Lung (tissue), 12 donors: ENCODE measurements around the gene LSG1. TPM values are rescaled to one million over a fixed set of nuclear protein-coding genes. Genes with fewer than 3 reads are reported as not detected.
"Not testable (repeated sequence)": the region's sequence is repeated elsewhere in the genome, so short reads cannot be mapped to it uniquely, and the experiment has no call there.

Experiments used
- ATAC-seq: fragments of 200-7000 bp; cut with Tn5 transposase; one replicate; pipeline ENCODE4 v1.9.1; 2020; ENCODE audit warnings: moderate number of reproducible peaks; ENCODE audit not compliant: insufficient read depth, low FRiP score
- DNase-seq, 3 donors: peaks; one replicate each; pipeline ENCODE4 v3.0.0-alpha.2; 2013 to 2017
- H3K27ac ChIP-seq, 2 donors: one replicate each; pipeline ENCODE4 v1.5.1; 2013; ENCODE audit warnings: mild to moderate bottlenecking in 2 of 2, moderate library complexity in 2 of 2, control low read depth in 1 of 2, inconsistent platforms in 1 of 2, low read depth in 1 of 2, low read length in 1 of 2
- H3K27me3 ChIP-seq, 3 donors: one replicate each; pipeline ENCODE4 v1.5.1; 2013; ENCODE audit warnings: low read length in 2 of 3; ENCODE audit not compliant: control insufficient read depth in 3 of 3, insufficient read depth in 3 of 3
- H3K36me3 ChIP-seq, 4 donors: one replicate each; pipeline ENCODE4 v1.5.1; 2013; ENCODE audit warnings: low read length in 4 of 4, mild to moderate bottlenecking in 1 of 4, moderate library complexity in 1 of 4; ENCODE audit not compliant: control insufficient read depth in 4 of 4, insufficient read depth in 4 of 4
- H3K4me1 ChIP-seq, 5 donors: one replicate each; pipeline ENCODE4 v1.5.1; 2013; ENCODE audit warnings: low read length in 5 of 5, mild to moderate bottlenecking in 2 of 5, moderate library complexity in 1 of 5; ENCODE audit not compliant: control insufficient read depth in 5 of 5, insufficient read depth in 5 of 5
- H3K4me3 ChIP-seq: one replicate; pipeline ENCODE4 v1.5.1; 2013; ENCODE audit warnings: mild to moderate bottlenecking, control low read depth, moderate library complexity
- H3K9ac ChIP-seq, 2 donors: one replicate each; pipeline ENCODE4 v1.5.1; 2013; ENCODE audit warnings: low read length in 2 of 2, control low read depth in 1 of 2; ENCODE audit not compliant: insufficient read depth in 1 of 2
- H3K9me3 ChIP-seq, 4 donors: one replicate each; pipeline ENCODE4 v1.5.1; 2013; ENCODE audit warnings: low read length in 3 of 4, mild to moderate bottlenecking in 1 of 4, moderate library complexity in 1 of 4; ENCODE audit not compliant: control insufficient read depth in 4 of 4, insufficient read depth in 3 of 4
- CTCF ChIP-seq: IDR thresholded peaks from 2 replicates; pipeline ENCODE4 v1.5.1; 2012; ENCODE audit warnings: mild to moderate bottlenecking; ENCODE audit errors: control extremely low read depth, extremely low read depth
- WGBS, 2 donors: extraction: QIAGEN DNeasy Blood & Tissue Kit; methylation state at CpG; one replicate each; pipeline ENCODE4 v1.1.7; 2013; 5-methylcytosine and 5-hydroxymethylcytosine counted together
- polyA plus RNA-seq, 2 donors: library from polyadenylated mRNA; stranded (reverse); fragments of 200-250 nt; gene quantifications; one replicate each; pipeline ENCODE4 v1.2.1, GENCODE V29; 2013
- total RNA-seq, 2 donors: library from RNA; depleted of rRNA in 1 of 2; stranded (reverse); fragments of >200 nt in 1 of 2; gene quantifications; one replicate each; pipeline ENCODE4 v1.2.1, GENCODE V29; 2014 to 2021
- donor health status: control.
- donor health status: control.
- donor health status: Bipolar disorder and iron deficiency.
- donor health status: healthy.
- donor health status: DM: yes; HTN: yes; CAD: no.

Gene LSG1
- total and polyA plus RNA-seq, 4 donors, result 19.4 to 37.4 (median 24.5) TPM

GRCh38 chr3:194632809-194633348 lies 39.1 kb downstream of the LSG1 start:
- no peaks in the 10 kb centered on the region for H3K27me3 ChIP-seq
- DNase-seq (peak; percentile 55 to 62 (median 59)), ATAC-seq (peak; percentile 13)
- peaks cover 0 to 8% (median 1%) of the 10 kb centered on the region in 4 donors for H3K9me3 ChIP-seq
- H3K27ac ChIP-seq, result peak overlapping the region; percentile 72 to 86
- H3K9ac ChIP-seq, result peak overlapping the region in 1 of 2 donors; percentile 67
- H3K36me3 ChIP-seq, result peaks cover 0 to 20% (median 5%) of the 10 kb centered on the region in 4 donors
- peak overlapping the region; percentile 62 for H3K4me3 ChIP-seq
- TF ChIP-seq CTCF, result no peak
- WGBS, 2 donors, result 1% methylated on average over 36 to 56 of the region's 56 CpGs
- H3K4me1 ChIP-seq, result peaks cover 0 to 6% (median 0%) of the 10 kb centered on the region in 5 donors

GRCh38 chr3:194632226-194632808 lies 39.7 kb downstream of the LSG1 start:
- H3K27ac ChIP-seq, result no peak overlapping the region
- ATAC-seq (no peak), DNase-seq (no peak)
- no peaks in the 10 kb centered on the region for H3K27me3 ChIP-seq
- peaks cover 0 to 6% (median 0%) of the 10 kb centered on the region in 5 donors for H3K4me1 ChIP-seq
- peaks cover 0 to 20% (median 7%) of the 10 kb centered on the region in 4 donors for H3K36me3 ChIP-seq
- peak overlapping the region; percentile 62 for H3K4me3 ChIP-seq
- WGBS, 2 donors, result 63 to 75% methylated on average over 11 of the region's 11 CpGs
- peak overlapping the region in 1 of 2 donors; percentile 67 for H3K9ac ChIP-seq
- peaks cover 0 to 8% (median 1%) of the 10 kb centered on the region in 4 donors for H3K9me3 ChIP-seq
- no peak for TF ChIP-seq CTCF

GRCh38 chr3:194631696-194632095 lies 40.3 kb downstream of the LSG1 start:
- ATAC-seq (no peak), DNase-seq (no peak)
- Histone ChIP-seq H3K9me3 (peaks cover 0 to 8% (median 1%) of the 10 kb centered on the region in 4 donors), H3K9ac (no peak overlapping the region), H3K36me3 (peaks cover 0 to 20% (median 9%) of the 10 kb centered on the region in 4 donors), H3K27ac (no peak overlapping the region), H3K27me3 (no peaks in the 10 kb centered on the region), H3K4me1 (peaks cover 0 to 6% (median 0%) of the 10 kb centered on the region in 5 donors), H3K4me3 (no peak overlapping the region)
- WGBS, 2 donors, result 93 to 96% methylated on average over 4 of the region's 4 CpGs
- no peak for TF ChIP-seq CTCF

GRCh38 chr3:194630681-194631080 lies 41.3 kb downstream of the LSG1 start:
- peaks cover 0 to 23% (median 12%) of the 10 kb centered on the region in 4 donors for H3K36me3 ChIP-seq
- H3K27ac ChIP-seq, ATAC-seq, DNase-seq, H3K4me1 ChIP-seq, H3K9me3 ChIP-seq, H3K4me3 ChIP-seq, H3K9ac ChIP-seq, H3K27me3 ChIP-seq: not testable (repeated sequence)
- WGBS, 2 donors, result 93 to 94% methylated on average over 24 to 29 of the region's 29 CpGs
